ENCODE data around the gene GPR143.

- TF ChIP-seq CTCF (IDR thresholded peaks at IDR 0.05; ENCODE audit: poor library complexity), result no peak
- TF ChIP-seq EZH2 (IDR thresholded peaks at IDR 0.05; ENCODE audit: borderline replicate concordance), result no peak
Measured at GRCh38 chrX:9728261-9728660, 37.4 kb downstream of the GPR143 start.

All from hepatocyte (in vitro differentiated cells).